SIG-M5 (cell line): ENCODE results near the gene PEA15.
A peak's percentile ranks its signal among the peaks of the same experiment; 100 is the strongest.

Experiments used
- DNase-seq: peaks from one replicate; lab custom pipeline; 2025; lab: John Stamatoyannopoulos, UW

Gene PEA15

DNA sequence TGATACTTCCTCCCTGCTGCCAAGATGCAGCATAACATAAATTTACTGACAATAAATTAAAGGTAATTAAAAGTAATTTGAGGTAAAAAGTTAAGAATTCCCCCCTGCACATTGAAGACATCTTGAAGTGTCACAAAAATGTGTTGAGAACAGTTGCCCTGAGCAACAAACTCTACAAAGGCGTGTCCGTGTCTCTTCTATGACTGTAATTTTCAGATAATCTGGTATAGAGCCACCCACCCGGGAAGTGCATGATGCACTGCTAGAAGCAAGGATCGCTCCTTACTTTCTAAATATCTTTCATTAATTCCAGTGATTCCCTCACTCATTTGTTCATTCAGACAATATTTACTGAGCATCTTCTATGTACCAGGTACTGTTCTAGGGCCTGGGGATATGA, 25.8 kb upstream of the PEA15 start:
- DNase-seq: no peak

DNA sequence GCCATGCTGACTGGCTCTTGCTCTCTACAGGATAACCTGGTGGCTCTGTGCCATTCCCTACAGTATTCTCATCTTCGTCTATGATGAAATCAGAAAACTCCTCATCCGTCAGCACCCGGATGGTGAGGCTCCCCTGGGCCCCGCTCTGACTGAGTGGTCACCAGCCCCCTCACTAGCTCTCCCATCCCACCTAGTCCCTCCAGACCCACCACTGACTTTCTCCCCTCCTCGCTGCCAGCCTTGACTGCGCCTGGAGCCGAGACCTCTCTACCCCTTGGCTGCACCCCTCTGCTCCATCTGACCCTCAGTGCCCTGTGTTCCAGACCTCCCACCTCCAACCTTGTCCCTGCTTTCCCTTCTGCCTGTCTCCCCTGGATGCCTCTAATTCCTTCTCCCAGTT, 18.9 kb upstream of the PEA15 start:
- DNase-seq: no peak

DNA sequence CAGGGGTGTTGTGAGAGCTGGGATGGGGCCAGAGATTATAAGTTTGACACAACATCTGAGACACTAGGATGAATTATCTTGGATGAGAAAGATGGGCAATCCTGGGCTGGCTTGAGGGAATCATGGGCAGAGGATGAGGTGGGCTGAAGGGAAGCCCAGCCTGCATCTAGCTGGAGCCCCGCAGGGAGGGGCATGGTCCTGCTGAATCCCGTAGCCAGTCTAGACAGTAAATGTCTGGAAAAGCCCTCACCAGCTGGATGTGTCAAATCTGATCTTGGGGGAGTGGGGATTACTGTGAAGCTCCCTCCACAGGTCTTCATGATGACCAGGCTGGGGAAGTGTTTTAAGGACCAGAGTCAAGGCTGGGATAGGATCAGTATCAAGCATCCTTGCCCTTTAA, 18.5 kb upstream of the PEA15 start:
- no peak for DNase-seq

- no peak for DNase-seq
Observed at GRCh38 chr1:160187407-160187806, 17.8 kb upstream of the PEA15 start.

DNA sequence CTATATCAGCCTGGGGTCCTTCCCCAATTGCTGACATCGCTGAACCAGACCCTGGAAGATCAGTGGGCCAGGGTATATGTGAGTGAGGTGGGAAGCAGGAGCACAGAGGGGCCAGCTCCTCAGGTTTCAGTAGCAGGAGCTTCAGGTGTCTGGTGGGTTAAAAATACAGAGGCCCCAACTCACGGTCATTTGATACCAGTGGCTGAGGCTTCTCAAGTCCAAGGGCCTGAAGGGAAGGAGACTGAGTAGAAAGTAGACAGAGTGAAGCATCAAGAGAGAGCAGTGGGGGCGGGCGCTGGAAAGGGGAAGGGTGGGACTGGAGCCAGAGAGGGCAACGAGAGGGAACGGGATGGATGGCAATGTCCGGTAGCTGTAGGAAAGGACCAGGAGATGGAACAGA, 16.8 kb upstream of the PEA15 start:
- DNase-seq: no peak

- no peak for DNase-seq
Observed at GRCh38 chr1:160189649-160190625, 15.2 kb upstream of the PEA15 start, which contains the start of gene CASQ1. CASQ1 (plus strand) TSS chr1:160190575; CDS start chr1:160190752, 177 bp downstream.

DNA sequence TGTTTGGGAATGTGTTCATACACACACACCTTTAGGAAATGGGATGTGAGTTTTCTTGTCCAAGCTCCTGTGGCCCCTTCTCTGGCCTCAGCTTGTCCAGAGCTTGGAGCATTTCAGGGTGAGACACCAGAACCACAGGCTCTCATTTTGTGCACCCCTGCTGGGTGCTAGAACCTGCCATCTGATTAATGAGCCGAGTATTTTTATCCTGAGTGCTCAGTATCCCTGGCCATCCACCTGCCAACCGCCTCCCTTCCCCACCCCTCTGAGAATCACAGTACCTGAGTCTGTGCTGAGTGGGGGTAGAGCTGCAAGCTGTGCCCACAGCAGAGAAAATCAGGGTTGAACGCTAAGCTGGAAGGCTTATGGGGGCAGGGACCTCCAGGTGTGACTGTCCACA, 13.4 kb upstream of the PEA15 start:
- DNase-seq: no peak

DNA sequence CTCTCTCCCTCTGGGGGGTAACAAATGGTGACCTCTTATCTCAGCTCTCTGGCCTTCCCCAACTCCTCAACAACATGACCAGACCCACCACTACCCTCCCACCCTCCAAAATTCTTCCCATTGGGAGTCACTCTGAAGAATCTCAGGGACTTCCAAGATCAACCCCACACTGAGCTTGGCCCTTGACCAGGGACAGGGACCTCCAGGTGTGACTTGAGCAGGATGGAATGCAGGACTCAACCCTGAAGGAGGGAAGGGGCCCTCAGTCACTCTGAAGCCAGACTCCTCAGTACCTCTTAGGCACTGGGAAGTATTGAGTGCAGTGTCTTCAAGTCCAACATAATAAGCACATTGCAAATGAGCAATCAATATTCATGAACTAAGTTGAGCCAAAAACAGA, 12.9 kb upstream of the PEA15 start:
- DNase-seq: no peak

DNA sequence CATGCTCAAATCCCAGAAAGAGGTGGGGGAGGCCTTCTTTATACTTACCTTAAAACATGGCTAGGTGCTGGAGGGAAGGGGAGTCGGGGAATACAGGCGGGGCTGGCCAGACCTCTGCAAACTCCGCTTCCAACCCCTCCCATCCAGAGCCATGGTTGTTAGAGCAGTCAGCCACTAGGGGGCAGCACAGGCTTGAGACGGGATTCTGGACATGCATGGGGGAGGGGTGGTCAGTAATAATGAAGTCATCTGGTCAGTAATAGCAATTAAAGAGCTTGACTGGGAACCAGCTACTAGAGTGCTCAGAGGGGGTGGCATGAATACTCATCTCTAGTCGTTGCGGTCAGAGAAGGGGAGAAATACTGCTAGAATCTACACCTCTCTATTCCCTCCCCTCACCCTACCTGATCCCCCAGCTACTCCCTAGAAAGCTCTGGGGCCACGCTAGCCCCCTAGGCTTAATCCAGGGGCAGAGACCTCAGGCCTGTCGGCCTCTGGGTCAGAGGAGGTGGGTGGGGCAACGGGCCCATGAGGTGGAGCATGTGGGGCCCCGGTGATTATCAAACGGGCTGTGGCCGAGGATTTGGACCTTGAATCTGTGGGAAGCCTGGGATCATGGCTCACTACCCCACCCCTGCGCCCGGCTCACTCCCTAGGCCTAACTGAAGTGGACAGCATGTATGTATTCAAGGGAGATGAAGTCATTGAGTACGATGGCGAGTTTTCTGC, 11.9 kb upstream of the PEA15 start:
- DNase-seq: no peak

GRCh38 chr1:160193832-160194736, 11.1 kb upstream of the PEA15 start:
- DNase-seq: no peak

DNA sequence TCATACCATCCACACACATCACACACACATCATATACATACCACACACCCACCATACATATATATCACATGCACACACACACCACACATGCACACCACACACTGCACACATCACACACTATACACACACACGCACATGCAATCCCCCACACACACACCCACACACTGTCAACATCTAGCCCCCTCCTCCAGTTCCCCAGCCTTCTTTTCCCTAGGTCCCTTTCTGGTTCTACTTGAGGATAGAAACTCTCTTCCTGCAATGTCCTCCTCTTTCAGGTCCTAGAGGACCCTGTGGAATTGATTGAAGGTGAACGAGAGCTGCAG, 10.5 kb upstream of the PEA15 start:
- DNase-seq: no peak

DNA sequence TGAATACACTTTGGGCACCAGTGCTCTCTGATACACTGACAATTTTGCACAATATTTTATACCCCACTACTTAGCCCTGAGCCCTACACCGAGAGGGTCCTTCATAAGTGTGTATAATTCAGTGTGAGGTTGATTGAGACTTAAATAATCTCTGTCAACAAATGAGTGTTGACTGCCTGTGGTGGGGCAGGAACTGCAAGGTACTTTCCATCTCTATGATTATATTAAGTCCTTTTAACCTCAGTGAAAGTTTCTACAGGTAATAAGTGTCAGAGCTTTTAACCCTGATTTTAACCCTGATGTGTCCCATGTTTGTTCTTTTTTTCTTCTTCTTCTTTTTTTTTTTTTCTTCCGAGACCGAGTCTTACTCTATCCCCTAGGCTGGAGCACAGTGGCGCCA, 9.0 kb upstream of the PEA15 start:
- DNase-seq: no peak

DNA sequence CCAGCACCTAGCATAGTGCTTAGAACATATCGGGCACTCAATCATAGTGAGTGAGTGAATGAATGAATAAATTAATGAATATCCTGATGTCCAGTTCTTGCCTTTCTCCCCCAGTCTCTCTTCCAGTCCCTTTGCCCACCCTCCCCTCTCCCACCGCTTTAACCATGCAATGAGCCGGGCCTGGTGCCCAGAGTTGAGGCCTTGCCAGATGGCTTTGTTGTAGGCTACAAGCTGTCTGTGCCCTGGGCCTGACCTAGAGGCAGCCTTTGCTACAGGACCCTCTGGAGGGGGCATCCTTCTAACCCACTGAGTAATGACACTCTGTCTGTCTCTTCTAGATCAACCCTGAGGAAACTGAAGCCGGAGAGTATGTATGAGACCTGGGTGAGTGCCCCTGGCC, 8.0 kb upstream of the PEA15 start:
- no peak for DNase-seq

DNA sequence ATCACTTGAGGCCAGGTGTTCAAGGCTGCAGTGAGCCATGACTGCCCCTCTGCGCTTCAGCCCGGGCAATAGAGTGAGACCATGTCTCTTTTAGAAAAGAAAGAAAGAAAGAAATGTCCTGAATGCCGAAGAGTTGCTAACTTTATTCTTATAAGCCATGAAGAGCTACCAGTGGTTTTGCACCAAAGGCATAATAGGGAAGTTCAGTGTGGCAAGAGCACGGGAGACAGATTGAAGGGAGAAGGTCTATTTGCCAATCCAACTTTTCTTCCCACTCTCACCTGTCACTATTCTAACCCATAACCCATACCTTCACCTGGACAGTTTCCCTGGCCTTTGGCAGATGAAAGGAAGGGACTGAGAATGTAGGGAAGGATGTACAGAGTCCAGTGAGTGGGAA, 4.4 kb upstream of the PEA15 start:
- no peak for DNase-seq

GRCh38 chr1:160204526-160205241, 500 bp upstream of the PEA15 start:
- peak; percentile 92 for DNase-seq

- DNase-seq: no peak
Observed at GRCh38 chr1:160206036-160206389, 829 bp downstream of the PEA15 start.

- no peak for DNase-seq
Observed at GRCh38 chr1:160206421-160207117, 1.4 kb downstream of the PEA15 start.

- DNase-seq: no peak
Observed at GRCh38 chr1:160207118-160207650, 2.0 kb downstream of the PEA15 start.

DNA sequence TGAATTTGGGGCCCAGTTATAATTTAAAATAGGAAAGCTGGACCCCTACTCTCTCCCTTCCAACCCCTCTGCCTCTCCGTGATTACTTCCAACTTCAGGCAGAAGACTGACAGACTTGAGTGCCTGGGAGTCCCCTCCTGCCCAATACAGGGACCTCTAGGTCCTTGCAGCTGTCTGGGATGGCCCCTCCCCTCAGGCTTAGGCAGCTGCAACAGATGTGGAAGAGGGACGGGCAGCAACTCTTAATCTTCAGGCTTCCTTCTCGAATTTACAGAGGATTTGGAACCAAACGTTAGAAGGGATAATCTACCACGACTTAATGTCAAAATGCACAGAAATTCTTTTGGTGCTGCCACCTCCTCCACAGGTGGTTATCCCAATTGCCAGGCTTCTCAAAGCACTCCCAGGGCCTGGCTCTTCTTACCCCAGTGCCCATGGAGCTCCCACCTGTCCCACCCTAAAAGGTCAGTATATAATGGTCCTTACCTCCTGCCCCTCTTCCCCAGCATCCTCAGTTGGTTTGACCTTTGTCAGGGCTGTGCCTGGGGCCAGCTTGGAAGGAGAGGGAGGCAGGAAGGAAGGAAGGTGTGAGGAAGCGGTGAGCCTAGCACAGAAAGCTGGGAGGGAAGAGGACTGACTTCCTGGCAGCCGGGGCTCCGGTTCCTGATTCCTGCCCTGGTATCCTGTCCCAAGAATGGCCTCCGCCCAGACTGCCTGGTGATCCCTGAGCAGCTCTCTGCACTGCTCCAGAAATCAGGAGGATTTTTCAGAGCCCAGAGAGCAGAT, 2.8 kb downstream of the PEA15 start:
- no peak for DNase-seq
